Panc1 (cell line): ENCODE results near the gene TMEM242. TPM values are rescaled to one million over a fixed set of nuclear protein-coding genes. Genes with fewer than 3 reads are reported as not detected.

ENCODE experiments used
- ATAC-seq: fragments of 200-7000 bp; cut with Tn5 transposase; 2 replicates; pipeline ENCODE4 v1.9.1; 2020; ENCODE audit warnings: mild to moderate bottlenecking, moderate library complexity
- BruUV-seq: library from RNA; stranded (reverse); fragments of 400-500 nt; replicated peaks from 2 replicates; lab custom pipeline; 2021; lab: Mats Ljungman, UMichigan
- CTCF ChIA-PET: fragments of 300-600 bp; sonication (Branson Sonifier 250); formaldehyde crosslinking; loops from one replicate; lab custom pipeline; 2022; ENCODE audit warnings: antibody characterized with exemption; lab: Charles Lee
- POLR2A ChIA-PET: fragments of 300-600 bp; sonication (Branson Sonifier 250); formaldehyde crosslinking; loops from one replicate; lab custom pipeline; 2022; ENCODE audit warnings: antibody characterized with exemption; lab: Charles Lee
- DNase-seq: peaks from one replicate; pipeline ENCODE4 v3.0.0-alpha.2; 2010; ENCODE audit warnings: low read depth, low spot score
- H3K27ac ChIP-seq: 2 replicates; pipeline ENCODE4 v1.5.1; 2011; ENCODE audit warnings: mild to moderate bottlenecking, low read length, inconsistent platforms
- H3K27me3 ChIP-seq: fragments of 200-500 bp; sonication (Bioruptor generic); 2 replicates; pipeline ENCODE4 v1.6.0; 2014; ENCODE audit warnings: low read length, inconsistent platforms; ENCODE audit not compliant: control insufficient read depth, insufficient read depth
- H3K36me3 ChIP-seq: fragments of 200-500 bp; sonication (Bioruptor generic); 2 replicates; pipeline ENCODE4 v1.5.1; 2014; ENCODE audit warnings: inconsistent platforms, mild to moderate bottlenecking, low read length, moderate library complexity; ENCODE audit not compliant: control insufficient read depth, insufficient read depth
- H3K4me1 ChIP-seq: 2 replicates; pipeline ENCODE4 v1.5.1; 2011; ENCODE audit warnings: inconsistent platforms, mild to moderate bottlenecking, low read length, moderate library complexity; ENCODE audit not compliant: control insufficient read depth, insufficient read depth
- H3K4me3 ChIP-seq, 2 experiments: 2 replicates each; pipeline ENCODE4 v1.5.1; 2011 to 2012; ENCODE audit warnings: low read depth in 2 of 2, low read length in 2 of 2, mild to moderate bottlenecking in 2 of 2, inconsistent platforms in 1 of 2, moderate library complexity in 1 of 2
- H3K9me3 ChIP-seq: fragments of 200-500 bp; sonication (Bioruptor generic); 2 replicates; pipeline ENCODE4 v1.5.1; 2014; ENCODE audit warnings: low read depth, mild to moderate bottlenecking, inconsistent platforms, low read length, moderate library complexity; ENCODE audit not compliant: control insufficient read depth, insufficient read depth
- CTCF ChIP-seq: fragments of 450-650 bp; IDR thresholded peaks from 2 replicates; pipeline ENCODE4 v1.5.1; 2017; ENCODE audit warnings: mild to moderate bottlenecking
- POLR2AphosphoS5 ChIP-seq: IDR thresholded peaks from 2 replicates; pipeline ENCODE4 v1.6.1; 2012; ENCODE audit warnings: mild to moderate bottlenecking, low read depth, low read length, moderate library complexity
- REST ChIP-seq, 2 experiments: IDR thresholded peaks; 2 replicates each; pipeline ENCODE4 v1.6.1; 2011 to 2012; ENCODE audit warnings: low read depth in 2 of 2, control low read depth in 1 of 2, low read length in 1 of 2, mild to moderate bottlenecking in 1 of 2, moderate library complexity in 1 of 2; ENCODE audit not compliant: insufficient read depth in 1 of 2
- SIN3A ChIP-seq: IDR thresholded peaks from 2 replicates; pipeline ENCODE4 v1.6.1; 2012; ENCODE audit warnings: low read depth, mild to moderate bottlenecking, low read length, moderate library complexity, borderline replicate concordance; ENCODE audit not compliant: insufficient read depth
- TCF7L2 ChIP-seq: IDR thresholded peaks from 2 replicates; pipeline ENCODE4 v1.6.1; 2011; ENCODE audit warnings: mild to moderate bottlenecking, low read depth, low read length, inconsistent platforms
- in situ Hi-C: cut with HindIII; loops from 2 replicates; pipeline ENCODE4 v1.10.0; 2016; ENCODE audit warnings: low sequenced_read_pairs, low pct_unique_long_range_greater_than_20kb
- intact Hi-C: fragments of 100-400 bp; cut with micrococcal nuclease; formaldehyde crosslinking; loops from one replicate; pipeline ENCODE4 v1.10.0; 2022; ENCODE audit not compliant: unreplicated experiment
- total RNA-seq: library from RNA; stranded (reverse); gene quantifications from one replicate; pipeline ENCODE4 v1.2.1, GENCODE V29; 2021; ENCODE audit not compliant: unreplicated experiment

Gene TMEM242
- total RNA-seq, 1 experiment from 2014 or later = 6.8 TPM

GRCh38 chr6:157263146-157263545 lies 60.2 kb downstream of the TMEM242 start:
- no TSS peak for BruUV-seq
- ChIA-PET CTCF (no interaction called here), POLR2A (no interaction called here)
- Histone ChIP-seq H3K4me3 (no peak overlapping the region), H3K4me1 (no peaks in the 10 kb centered on the region), H3K27ac (no peak overlapping the region), H3K36me3 (no peaks in the 10 kb centered on the region), H3K9me3 (no peaks in the 10 kb centered on the region), H3K27me3 (no peaks in the 10 kb centered on the region; the same call in 1 of the 2 replicates)
- DNase-seq (no peak), ATAC-seq (no peak)
- in situ Hi-C loops = no loop called here
- TF ChIP-seq SIN3A (no peak), TCF7L2 (no peak), POLR2AphosphoS5 (no peak), REST (IDR thresholded peaks at IDR 0.05; ENCODE audit: insufficient read depth in 1 of 2, low read depth in 2 of 2, low read length in 1 of 2) (no peak), CTCF (no peak)
- intact Hi-C loops = no loop called here

GRCh38 chr6:157261606-157262005 lies 61.7 kb downstream of the TMEM242 start:
- no peaks in the 10 kb centered on the region for H3K4me1 ChIP-seq
- H3K4me3 ChIP-seq = no peak overlapping the region
- CTCF ChIA-PET = no interaction called here
- POLR2A ChIA-PET = no interaction called here
- no peak for ATAC-seq
- no peak overlapping the region for H3K27ac ChIP-seq
- intact Hi-C loops = no loop called here
- DNase-seq = no peak
- no peaks in the 10 kb centered on the region for H3K36me3 ChIP-seq
- in situ Hi-C loops = no loop called here
- no TSS peak for BruUV-seq
- TF ChIP-seq POLR2AphosphoS5 (no peak), TCF7L2 (no peak), REST (IDR thresholded peaks at IDR 0.05; ENCODE audit: insufficient read depth in 1 of 2, low read depth in 2 of 2, low read length in 1 of 2) (no peak), SIN3A (no peak), CTCF (no peak)
- peaks cover 3% of the 10 kb centered on the region; the same call in 1 of the 2 replicates for H3K27me3 ChIP-seq
- no peaks in the 10 kb centered on the region for H3K9me3 ChIP-seq
